GM21526 (cell line): ENCODE measurements around the gene LILRA5.
"Not testable (repeated sequence)": the region's sequence is repeated elsewhere in the genome, so short reads cannot be mapped to it uniquely, and the experiment has no call there.

Experiments
- ATAC-seq: cut with Tn5 transposase; IDR thresholded peaks from one replicate; pipeline ENCODE4 v1.9.1; 2021; ENCODE audit warnings: moderate library complexity; ENCODE audit not compliant: unreplicated experiment, low FRiP score

Gene LILRA5

DNA sequence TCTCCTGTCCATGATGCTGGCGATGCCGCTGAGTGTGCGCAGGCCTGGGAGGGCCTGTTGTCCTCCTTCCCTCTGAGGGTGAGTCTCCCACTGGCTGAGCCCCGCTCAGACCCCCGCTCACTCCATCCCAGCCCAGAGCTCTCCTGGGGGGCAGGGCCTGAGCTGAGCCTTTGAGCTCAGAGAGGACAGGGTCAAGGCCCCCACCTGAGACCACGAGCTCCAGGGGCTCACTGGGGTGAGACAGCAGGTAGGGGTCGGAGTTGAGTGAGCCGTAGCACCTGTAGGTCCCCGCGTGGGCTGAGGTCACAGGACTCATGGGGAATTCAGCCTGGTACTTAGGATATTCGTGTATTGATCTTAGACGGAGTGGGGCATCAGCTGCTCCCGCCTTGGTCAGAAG is 34.9 kb downstream of the LILRA5 start:
- ATAC-seq: not testable (repeated sequence)

- not testable (repeated sequence) for ATAC-seq
Measured at GRCh38 chr19:54277111-54277615, 35.8 kb downstream of the LILRA5 start.

DNA sequence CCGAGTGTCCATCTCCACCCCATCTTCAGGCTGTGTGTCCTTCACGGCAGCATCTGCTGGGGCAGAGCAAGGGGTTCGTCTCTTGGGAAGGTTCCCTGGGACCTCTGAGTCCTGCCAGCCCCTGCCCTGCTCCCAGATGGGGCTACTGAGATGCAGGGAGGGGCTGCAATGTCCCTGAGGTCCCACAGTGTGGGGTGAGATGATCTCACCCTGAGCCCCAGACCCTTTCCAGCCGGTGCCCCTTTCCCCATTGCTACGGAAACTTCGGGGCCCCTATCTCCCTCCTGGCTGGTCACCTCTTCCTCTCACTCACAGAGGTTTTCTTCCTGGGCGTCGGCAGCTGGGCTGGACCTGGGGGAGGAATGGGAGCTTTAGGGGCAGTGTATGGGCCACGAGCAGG is 37.0 kb downstream of the LILRA5 start:
- no peak for ATAC-seq

GRCh38 chr19:54274516-54274915 is 38.5 kb downstream of the LILRA5 start:
- ATAC-seq: not testable (repeated sequence)

DNA sequence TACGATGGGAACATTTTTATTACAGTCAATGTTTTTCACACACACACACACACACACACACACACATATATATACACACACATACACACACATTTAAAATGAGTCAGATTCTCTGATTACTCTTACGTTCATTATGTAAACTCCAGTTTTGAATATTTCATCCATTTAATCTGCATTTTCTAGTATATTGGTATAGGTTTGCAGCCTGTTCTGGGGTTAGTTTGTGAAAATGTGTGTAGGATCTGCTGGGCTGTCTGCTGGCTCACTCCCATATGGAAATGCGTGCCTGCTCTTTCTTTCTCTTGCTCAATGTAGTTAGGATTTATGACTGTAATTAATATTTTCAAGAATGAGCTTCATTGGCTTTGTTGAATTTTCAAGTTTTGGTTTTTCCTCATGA is 39.1 kb downstream of the LILRA5 start:
- ATAC-seq: no peak

DNA sequence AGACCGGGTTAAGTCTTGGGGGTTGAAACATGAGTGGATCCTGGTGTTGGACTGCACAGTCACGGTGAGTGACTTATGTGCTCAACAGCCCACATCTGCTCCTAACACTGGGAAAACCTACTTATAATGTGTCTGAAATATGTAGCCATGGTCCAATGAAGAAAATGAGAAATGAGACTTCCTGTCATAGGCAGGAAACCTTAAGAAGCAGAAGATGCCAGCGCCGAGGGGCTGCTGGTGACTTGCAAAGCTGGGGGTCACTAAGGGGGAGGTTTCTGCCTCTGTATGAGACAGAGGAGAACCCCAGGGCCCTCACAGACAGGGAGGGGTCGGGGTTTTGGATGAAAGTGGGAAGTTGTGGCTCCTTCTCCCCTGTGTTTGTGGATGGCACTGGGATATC is 40.8 kb downstream of the LILRA5 start:
- ATAC-seq: not testable (repeated sequence)

GRCh38 chr19:54271587-54271986 is 41.4 kb downstream of the LILRA5 start:
- ATAC-seq: not testable (repeated sequence)

DNA sequence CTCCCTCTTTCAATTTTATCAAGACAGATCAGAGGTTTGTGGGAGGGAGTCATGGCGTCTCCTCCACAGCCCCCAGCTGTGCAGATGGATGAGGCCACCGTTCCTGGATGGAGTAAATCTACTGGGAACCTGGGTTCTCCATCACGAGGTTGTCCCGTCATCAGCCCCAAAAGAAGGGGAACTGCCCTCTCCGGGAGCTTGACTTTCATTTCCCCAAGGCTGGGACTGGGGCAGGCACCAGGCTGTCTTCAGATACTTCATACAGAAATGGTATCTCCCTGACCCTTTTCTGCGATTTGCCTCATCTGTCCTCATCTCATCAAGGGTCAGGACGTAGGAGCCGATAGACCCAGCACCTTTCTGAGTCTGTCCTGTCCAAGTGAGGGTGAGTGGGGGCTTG is 41.9 kb downstream of the LILRA5 start:
- no peak for ATAC-seq

- no peak for ATAC-seq
Measured at GRCh38 chr19:54268936-54269335, 44.0 kb downstream of the LILRA5 start.

- no peak for ATAC-seq
Measured at GRCh38 chr19:54266133-54266532, 46.8 kb downstream of the LILRA5 start.

- no peak for ATAC-seq
Measured at GRCh38 chr19:54262470-54262869, 50.5 kb downstream of the LILRA5 start.

GRCh38 chr19:54262066-54262465 is 50.9 kb downstream of the LILRA5 start:
- ATAC-seq: no peak

GRCh38 chr19:54257116-54257480 is 55.9 kb downstream of the LILRA5 start, which contains the start of gene LILRB5:
TSS of gene LILRB5 (minus strand) at chr19:54257273. CDS start at chr19:54257193, 80 bp downstream.
- ATAC-seq: no peak
